ENCODE data around the gene IGSF23. TPM values are rescaled to one million over a fixed set of nuclear protein-coding genes. Genes with fewer than 3 reads are reported as not detected.

The IGSF23 gene
- total and polyA plus RNA-seq, 4 donors = 0.47 to 11.4 (median 3.3) TPM

GRCh38 chr19:44677019-44677811 is 63.9 kb downstream of the IGSF23 start (continued):
- TF ChIP-seq MAX (IDR thresholded peaks at IDR 0.05) (no peak), ATF3 (IDR thresholded peaks at IDR 0.05) (no peak), SP1 (IDR thresholded peaks at IDR 0.05) (no peak), EGR1 (IDR thresholded peaks at IDR 0.05; ENCODE audit: low read depth in 2 of 2) (no peak)

- DNase-seq (ENCODE audit: low spot score) = no peak
- Histone ChIP-seq H3K27ac (ENCODE audit: low read depth in 1 of 2, low read length in 2 of 2) (no peak overlapping the region), H3K27me3 (ENCODE audit: control insufficient read depth in 4 of 4, insufficient read depth in 4 of 4, low read length in 3 of 4) (no peaks in the 10 kb centered on the region), H3K4me3 (ENCODE audit: low read depth in 1 of 3, low read length in 3 of 3) (no peak overlapping the region), H3K36me3 (ENCODE audit: control insufficient read depth in 4 of 4, insufficient read depth in 3 of 4, low read depth in 1 of 4, low read length in 3 of 4) (peaks cover 0 to 7% (median 3%) of the 10 kb centered on the region in 4 donors), H3K9ac (ENCODE audit: low read depth in 1 of 2, low read length in 2 of 2) (no peak overlapping the region), H3K4me1 (ENCODE audit: control insufficient read depth in 4 of 4, insufficient read depth in 4 of 4, low read length in 3 of 4) (peaks cover 0 to 2% (median 0%) of the 10 kb centered on the region in 4 donors), H3K9me3 (ENCODE audit: control insufficient read depth in 4 of 4, low read length in 3 of 4) (no peaks in the 10 kb centered on the region)
- TF ChIP-seq CTCF (IDR thresholded peaks at IDR 0.05; ENCODE audit: low read depth, low read length, missing input control) = no peak
- no peak for TF ChIP-seq HNF4G (IDR thresholded peaks at IDR 0.05)
- TF ChIP-seq REST (IDR thresholded peaks at IDR 0.05) = no peak
- no peak for TF ChIP-seq ZBTB33 (IDR thresholded peaks at IDR 0.05)
- no peak for TF ChIP-seq ATF3 (IDR thresholded peaks at IDR 0.05)
- TF ChIP-seq TAF1 (conservative IDR thresholded peaks at IDR 0.05) = no peak
- no peak for TF ChIP-seq HNF4A (conservative IDR thresholded peaks at IDR 0.05)
- TF ChIP-seq FOXA2 (IDR thresholded peaks at IDR 0.05) = no peak
- TF ChIP-seq YY1 (IDR thresholded peaks at IDR 0.05) = no peak
Observed at GRCh38 chr19:44680536-44680935, 67.2 kb downstream of the IGSF23 start.

Data from liver (tissue), 9 donors.